Glutamatergic neuron (in vitro differentiated cells): Measurements from ENCODE around the gene OR12D2. TPM values are rescaled to one million over a fixed set of nuclear protein-coding genes. Genes with fewer than 3 reads are reported as not detected.
"Not testable (repeated sequence)": the region's sequence is repeated elsewhere in the genome, so short reads cannot be mapped to it uniquely, and the experiment has no call there.

ENCODE experiments used
- DNase-seq: peaks from one replicate; pipeline ENCODE4 v3.0.0; 2022
- H3K27ac Mint-ChIP-seq: one replicate; pipeline ENCODE4 v1.8.0; 2020; ENCODE audit warnings: mild to moderate bottlenecking, mixed read lengths, inconsistent platforms; ENCODE audit not compliant: unreplicated experiment
- H3K27me3 Mint-ChIP-seq: one replicate; pipeline ENCODE4 v1.8.0; 2020; ENCODE audit warnings: mild to moderate bottlenecking, moderate library complexity, mixed read lengths, inconsistent platforms; ENCODE audit not compliant: unreplicated experiment
- H3K36me3 Mint-ChIP-seq: one replicate; pipeline ENCODE4 v1.8.0; 2020; ENCODE audit warnings: mild to moderate bottlenecking, mixed read lengths, inconsistent platforms; ENCODE audit not compliant: unreplicated experiment
- H3K4me1 Mint-ChIP-seq: one replicate; pipeline ENCODE4 v1.8.0; 2020; ENCODE audit warnings: mild to moderate bottlenecking, low read depth, mixed read lengths, inconsistent platforms; ENCODE audit not compliant: unreplicated experiment
- H3K4me3 Mint-ChIP-seq: one replicate; pipeline ENCODE4 v1.8.0; 2020; ENCODE audit warnings: mild to moderate bottlenecking, mixed read lengths, inconsistent platforms; ENCODE audit not compliant: unreplicated experiment
- H3K9me3 Mint-ChIP-seq: one replicate; pipeline ENCODE4 v1.8.0; 2020; ENCODE audit warnings: mild to moderate bottlenecking, moderate library complexity, mixed read lengths, inconsistent platforms; ENCODE audit not compliant: unreplicated experiment
- long read RNA-seq: library from polyadenylated mRNA; unstranded; transcript quantifications from one replicate; pipeline ENCODE4 v2.0.0, GENCODE V29; 2020; ENCODE audit not compliant: unreplicated experiment
- total RNA-seq: library from RNA; stranded (reverse); fragmentation: NEBNext Ultra II Directional; extraction: Animal tissue kit (Norgen Biotek cat#: 25700); gene quantifications from one replicate; pipeline ENCODE4 v1.2.1, GENCODE V29; 2021; ENCODE audit not compliant: unreplicated experiment
- TF ChIP-seq, protein P1 (sequence below): fragments of 200-600 bp; sonication (generic); IDR thresholded peaks from one replicate; pipeline ENCODE4 v1.5.0; 2021; ENCODE audit not compliant: partially characterized antibody, unreplicated experiment

Gene OR12D2, protein sequence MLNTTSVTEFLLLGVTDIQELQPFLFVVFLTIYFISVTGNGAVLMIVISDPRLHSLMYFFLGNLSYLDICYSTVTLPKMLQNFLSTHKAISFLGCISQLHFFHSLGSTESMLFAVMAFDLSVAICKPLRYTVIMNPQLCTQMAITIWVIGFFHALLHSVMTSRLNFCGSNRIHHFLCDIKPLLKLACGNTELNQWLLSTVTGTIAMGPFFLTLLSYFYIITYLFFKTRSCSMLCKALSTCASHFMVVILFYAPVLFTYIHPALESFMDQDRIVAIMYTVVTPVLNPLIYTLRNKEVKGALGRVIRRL
- total RNA-seq = not detected
- long read RNA-seq = 0 reads

DNA sequence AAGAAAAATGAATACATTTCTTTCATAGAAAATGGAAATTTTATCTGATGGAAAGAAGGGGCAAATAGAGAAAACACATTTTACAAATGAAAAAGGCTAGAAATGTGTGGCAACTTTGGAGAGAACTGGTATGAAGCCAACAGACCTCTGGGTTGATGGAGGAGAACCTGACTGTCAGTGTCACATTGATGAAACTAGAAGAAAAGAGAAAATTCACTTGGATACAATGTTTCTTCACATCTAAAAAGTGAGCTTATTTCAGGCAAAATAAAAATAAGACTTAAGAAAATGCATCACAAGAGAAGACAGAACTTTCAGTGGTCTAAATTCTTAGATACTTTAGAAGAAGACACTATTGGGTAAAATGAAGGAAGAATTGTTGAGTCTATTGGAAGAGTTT, at the start of gene OR12D2:
OR12D2 (plus strand) TSS at position 301 of the 400 bp plus-strand sequence. CDS start 1,069 bp downstream, outside the sequence.
- Mint-ChIP-seq H3K4me3 (no peak within 1 kb of the TSS), H3K27me3 (no peaks in the 10 kb centered on the region), H3K9me3 (no peaks in the 10 kb centered on the region), H3K27ac (no peak within 1 kb of the TSS), H3K4me1 (peaks cover 3% of the 10 kb centered on the region), H3K36me3 (no peaks in the 10 kb centered on the region)
- DNase-seq = no peak
- TF ChIP-seq, protein P1, sequence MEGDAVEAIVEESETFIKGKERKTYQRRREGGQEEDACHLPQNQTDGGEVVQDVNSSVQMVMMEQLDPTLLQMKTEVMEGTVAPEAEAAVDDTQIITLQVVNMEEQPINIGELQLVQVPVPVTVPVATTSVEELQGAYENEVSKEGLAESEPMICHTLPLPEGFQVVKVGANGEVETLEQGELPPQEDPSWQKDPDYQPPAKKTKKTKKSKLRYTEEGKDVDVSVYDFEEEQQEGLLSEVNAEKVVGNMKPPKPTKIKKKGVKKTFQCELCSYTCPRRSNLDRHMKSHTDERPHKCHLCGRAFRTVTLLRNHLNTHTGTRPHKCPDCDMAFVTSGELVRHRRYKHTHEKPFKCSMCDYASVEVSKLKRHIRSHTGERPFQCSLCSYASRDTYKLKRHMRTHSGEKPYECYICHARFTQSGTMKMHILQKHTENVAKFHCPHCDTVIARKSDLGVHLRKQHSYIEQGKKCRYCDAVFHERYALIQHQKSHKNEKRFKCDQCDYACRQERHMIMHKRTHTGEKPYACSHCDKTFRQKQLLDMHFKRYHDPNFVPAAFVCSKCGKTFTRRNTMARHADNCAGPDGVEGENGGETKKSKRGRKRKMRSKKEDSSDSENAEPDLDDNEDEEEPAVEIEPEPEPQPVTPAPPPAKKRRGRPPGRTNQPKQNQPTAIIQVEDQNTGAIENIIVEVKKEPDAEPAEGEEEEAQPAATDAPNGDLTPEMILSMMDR = no peak

DNA sequence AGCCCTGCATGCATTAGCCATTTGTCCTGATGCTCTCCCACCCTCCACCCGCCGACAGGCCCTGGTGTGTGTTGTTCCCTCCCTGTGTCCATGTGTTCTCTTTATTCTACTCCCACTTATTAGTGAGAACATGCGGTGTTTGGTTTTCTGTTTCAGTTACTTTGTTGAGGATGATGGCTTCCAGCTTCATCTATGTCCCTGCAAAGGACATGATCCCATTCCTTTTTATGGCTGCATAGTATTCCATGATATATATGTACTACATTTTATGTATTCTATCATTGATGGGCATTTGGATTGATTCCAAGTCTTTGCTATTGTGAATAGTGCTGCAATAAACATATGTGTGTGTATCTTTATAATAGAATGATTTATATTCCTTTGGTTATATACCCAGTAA, 46.1 kb upstream of the OR12D2 start:
- H3K9me3 Mint-ChIP-seq, H3K4me3 Mint-ChIP-seq, H3K27ac Mint-ChIP-seq, H3K36me3 Mint-ChIP-seq, H3K27me3 Mint-ChIP-seq, DNase-seq, H3K4me1 Mint-ChIP-seq: not testable (repeated sequence)

DNA sequence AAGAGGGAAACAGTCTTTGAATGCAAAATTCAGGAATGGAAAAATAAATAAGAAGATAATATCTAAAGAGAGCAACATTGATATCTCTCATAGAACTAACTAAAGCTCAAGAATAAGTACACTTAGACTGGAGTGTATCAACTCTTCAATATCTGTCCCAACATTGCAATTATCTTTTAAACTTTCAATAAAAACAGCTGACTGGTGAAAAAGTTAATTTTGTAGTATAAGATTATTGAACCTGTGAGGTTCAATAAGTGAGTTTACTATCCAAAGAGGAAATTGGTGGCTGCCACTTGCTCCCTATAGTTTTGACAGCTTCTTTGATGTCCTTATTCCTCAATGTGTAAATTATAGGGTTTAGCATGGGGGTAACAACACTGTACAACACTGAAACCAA, 40.5 kb upstream of the OR12D2 start:
- H3K4me3 Mint-ChIP-seq = no peak overlapping the region
- TF ChIP-seq, protein P1 = no peak
- H3K9me3 Mint-ChIP-seq = peaks cover 1% of the 10 kb centered on the region
- H3K27me3 Mint-ChIP-seq = peaks cover 2% of the 10 kb centered on the region
- H3K27ac Mint-ChIP-seq = no peak overlapping the region
- peaks cover 6% of the 10 kb centered on the region for H3K36me3 Mint-ChIP-seq
- H3K4me1 Mint-ChIP-seq = no peaks in the 10 kb centered on the region
- no peak for DNase-seq

DNA sequence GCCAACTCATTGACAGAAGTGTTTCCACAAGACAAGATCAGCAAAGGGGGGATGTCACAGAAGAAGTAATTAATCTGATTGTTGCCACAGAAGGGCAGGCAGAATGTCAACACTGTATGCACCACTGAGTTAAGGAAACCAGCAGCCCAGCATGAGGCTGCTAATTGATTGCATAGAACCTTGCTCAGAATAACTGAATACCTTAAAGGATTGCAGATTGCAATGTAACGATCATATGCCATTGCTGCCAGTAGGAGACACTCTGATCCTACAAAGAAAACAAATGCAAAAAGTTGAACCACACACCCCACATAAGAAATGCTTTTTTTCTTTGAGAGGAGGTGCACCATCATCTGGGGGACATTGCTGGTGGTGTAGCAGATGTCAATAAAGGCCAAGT, 39.8 kb upstream of the OR12D2 start:
- no peaks in the 10 kb centered on the region for H3K4me1 Mint-ChIP-seq

DNA sequence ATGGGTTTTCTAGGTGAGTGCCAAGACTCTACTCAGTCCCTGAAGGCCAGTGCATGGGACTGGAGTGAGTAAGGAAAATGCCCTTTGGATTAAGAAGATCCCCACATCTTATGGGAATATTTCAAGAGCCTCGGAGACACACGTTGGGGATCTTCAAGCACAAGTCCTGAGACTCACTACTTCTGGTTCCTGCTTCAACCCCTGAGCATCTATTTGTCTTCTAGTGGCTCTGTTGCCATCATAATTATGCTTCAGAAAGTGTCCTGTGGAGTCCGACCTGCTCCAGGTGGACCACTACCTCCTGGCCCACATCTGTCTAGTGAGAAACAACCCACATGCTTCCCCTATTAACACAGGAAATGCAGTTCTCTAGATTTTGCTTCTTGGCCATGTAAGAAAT, 26.7 kb upstream of the OR12D2 start, which contains the start of gene OR5V1:
OR5V1 (minus strand) TSS at position 101 of the 400 bp plus-strand sequence. CDS start 12,670 bp downstream, outside the sequence.
- TF ChIP-seq, protein P1 = no peak
- Mint-ChIP-seq H3K27ac (no peak within 1 kb of the TSS), H3K9me3 (no peaks in the 10 kb centered on the region), H3K27me3 (no peaks in the 10 kb centered on the region), H3K4me1 (no peaks in the 10 kb centered on the region), H3K4me3 (no peak within 1 kb of the TSS), H3K36me3 (no peaks in the 10 kb centered on the region)
- DNase-seq = no peak

More for the DNA sequence above, 39.8 kb upstream of the OR12D2 start:
- TF ChIP-seq, protein P1 = no peak
- no peak overlapping the region for H3K27ac Mint-ChIP-seq
- H3K27me3 Mint-ChIP-seq = peaks cover 2% of the 10 kb centered on the region
- no peak for DNase-seq
- H3K4me3 Mint-ChIP-seq = no peak overlapping the region
- peaks cover 6% of the 10 kb centered on the region for H3K36me3 Mint-ChIP-seq
- peaks cover 1% of the 10 kb centered on the region for H3K9me3 Mint-ChIP-seq
